Prostate gland (tissue), 2 donors: ENCODE results near the gene RPS18. TPM values are rescaled to one million over a fixed set of nuclear protein-coding genes. Genes with fewer than 3 reads are reported as not detected.

Experiments
- DNase-seq: peaks from one replicate; pipeline ENCODE4 v3.0.0-alpha.2; 2019; ENCODE audit warnings: low spot score
- H3K27ac ChIP-seq, 2 donors: fragments of 200-600 bp; sonication (generic); 2 replicates each; pipeline ENCODE4 v1.5.1; 2017 to 2019
- H3K27me3 ChIP-seq: fragments of 200-600 bp; sonication (generic); replicated peaks from 2 replicates; pipeline ENCODE4 v1.5.1; 2019; ENCODE audit not compliant: insufficient read depth
- H3K36me3 ChIP-seq, 2 donors: fragments of 200-600 bp; sonication (generic); 1 replicate in 1 of 2; 2 replicates in 1 of 2; pipeline versions ENCODE4 v1.5.1 to v1.8.1; 2017 to 2019
- H3K4me1 ChIP-seq: fragments of 200-600 bp; sonication (generic); replicated peaks from 2 replicates; pipeline ENCODE4 v1.5.1; 2019
- H3K4me3 ChIP-seq, 2 donors: fragments of 200-600 bp; sonication (generic); 2 replicates each; pipeline ENCODE4 v1.5.1; 2017 to 2019
- H3K9me3 ChIP-seq: fragments of 200-600 bp; sonication (generic); 2 replicates; pipeline ENCODE4 v1.5.1; 2017
- POLR2A ChIP-seq: fragments of 450-650 bp; IDR thresholded peaks from one replicate; pipeline ENCODE4 v1.6.1; 2016; ENCODE audit warnings: antibody characterized with exemption, mild to moderate bottlenecking
- POLR2AphosphoS5 ChIP-seq: sonication (generic); formaldehyde crosslinking; IDR thresholded peaks from one replicate; pipeline ENCODE4 v1.6.1; 2017; ENCODE audit warnings: antibody characterized with exemption
- whole genome bisulfite sequencing: methylation state at CpG from one replicate; pipeline ENCODE4 v1.1.5; 2018; 5-methylcytosine and 5-hydroxymethylcytosine counted together
- intact Hi-C: fragments of 100-400 bp; cut with DNase I; formaldehyde crosslinking; loops from one replicate; pipeline ENCODE4 v1.14.2; 2022
- total RNA-seq, 2 donors: library from RNA; depleted of rRNA; stranded (reverse); fragments of >200 nt; gene quantifications; one replicate each; pipeline ENCODE4 v1.1.0, GENCODE V29; 2016
- TF ChIP-seq, protein P1 (sequence below), 4 experiments: fragments of 200-600 bp in 2 of 4; fragments of 450-650 bp in 2 of 4; sonication (generic) in 2 of 4; IDR thresholded peaks; 1 replicate in 3 of 4; 2 replicates in 1 of 4; pipeline ENCODE4 v1.5.1; 2016 to 2019; ENCODE audit warnings: antibody characterized with exemption in 4 of 4, mild to moderate bottlenecking in 2 of 4, moderate library complexity in 2 of 4

Gene RPS18
- total RNA-seq, 2 donors from 2014 or later, result 1,990 to 4,594 TPM

DNA sequence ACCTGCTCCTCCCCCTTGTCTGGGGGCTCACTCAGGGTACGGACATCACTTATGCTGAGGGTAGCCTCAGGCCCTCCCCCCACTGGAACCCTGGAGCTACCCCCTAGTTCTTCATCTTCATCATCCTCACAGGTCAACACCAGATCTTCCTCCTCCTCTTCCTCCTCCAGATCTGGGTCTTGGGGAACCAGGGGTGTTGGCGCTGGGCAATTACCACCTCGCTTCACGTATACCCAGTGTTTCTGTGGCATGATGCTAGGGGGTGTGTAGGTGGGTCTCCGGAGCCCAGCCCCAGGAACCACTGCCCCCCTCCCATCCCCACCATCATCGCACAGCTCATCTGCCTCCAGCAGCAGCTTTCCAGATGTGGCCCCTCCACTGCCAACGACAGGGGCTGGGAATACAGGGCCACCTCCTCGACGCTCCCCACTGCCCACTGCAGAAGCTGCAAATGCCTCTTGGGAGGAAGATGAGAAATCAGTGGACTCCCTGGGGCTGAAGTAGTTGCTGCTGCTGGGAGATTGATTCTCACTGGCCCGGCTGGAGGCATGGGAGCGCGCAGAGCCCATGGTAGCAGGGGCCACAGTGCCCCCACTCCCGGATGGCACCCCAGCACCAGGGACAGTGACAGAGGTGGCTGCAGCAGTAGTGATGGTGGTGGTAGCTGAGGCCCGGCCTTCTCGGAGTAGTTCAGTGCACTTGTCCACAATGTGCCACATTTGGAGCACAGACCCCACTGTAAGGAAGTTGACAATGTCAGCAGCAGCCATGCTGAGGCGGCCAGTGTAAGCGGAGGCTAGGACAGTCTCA is 44.1 kb downstream of the RPS18 start:
- H3K4me3 ChIP-seq, result no peak overlapping the region
- peaks cover 8% of the 10 kb centered on the region for H3K4me1 ChIP-seq
- TF ChIP-seq POLR2A (no peak), POLR2AphosphoS5 (no peak)
- TF ChIP-seq, protein P1, sequence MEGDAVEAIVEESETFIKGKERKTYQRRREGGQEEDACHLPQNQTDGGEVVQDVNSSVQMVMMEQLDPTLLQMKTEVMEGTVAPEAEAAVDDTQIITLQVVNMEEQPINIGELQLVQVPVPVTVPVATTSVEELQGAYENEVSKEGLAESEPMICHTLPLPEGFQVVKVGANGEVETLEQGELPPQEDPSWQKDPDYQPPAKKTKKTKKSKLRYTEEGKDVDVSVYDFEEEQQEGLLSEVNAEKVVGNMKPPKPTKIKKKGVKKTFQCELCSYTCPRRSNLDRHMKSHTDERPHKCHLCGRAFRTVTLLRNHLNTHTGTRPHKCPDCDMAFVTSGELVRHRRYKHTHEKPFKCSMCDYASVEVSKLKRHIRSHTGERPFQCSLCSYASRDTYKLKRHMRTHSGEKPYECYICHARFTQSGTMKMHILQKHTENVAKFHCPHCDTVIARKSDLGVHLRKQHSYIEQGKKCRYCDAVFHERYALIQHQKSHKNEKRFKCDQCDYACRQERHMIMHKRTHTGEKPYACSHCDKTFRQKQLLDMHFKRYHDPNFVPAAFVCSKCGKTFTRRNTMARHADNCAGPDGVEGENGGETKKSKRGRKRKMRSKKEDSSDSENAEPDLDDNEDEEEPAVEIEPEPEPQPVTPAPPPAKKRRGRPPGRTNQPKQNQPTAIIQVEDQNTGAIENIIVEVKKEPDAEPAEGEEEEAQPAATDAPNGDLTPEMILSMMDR (IDR thresholded peaks at IDR 0.05), result no peak
- no peaks in the 10 kb centered on the region for H3K9me3 ChIP-seq
- peak overlapping the region in 1 of 2 donors; percentile 99 for H3K27ac ChIP-seq
- no peak for DNase-seq
- 83% methylated on average over 17 of the region's 17 CpGs for WGBS
- intact Hi-C loops, result loop anchor here (5.0 kb wide), 1 partner anchor 96 kb away; the partner anchor contains the start of gene PHF1
- peaks cover 3 to 5% of the 10 kb centered on the region in 2 donors for H3K36me3 ChIP-seq
- H3K27me3 ChIP-seq, result no peaks in the 10 kb centered on the region

DNA sequence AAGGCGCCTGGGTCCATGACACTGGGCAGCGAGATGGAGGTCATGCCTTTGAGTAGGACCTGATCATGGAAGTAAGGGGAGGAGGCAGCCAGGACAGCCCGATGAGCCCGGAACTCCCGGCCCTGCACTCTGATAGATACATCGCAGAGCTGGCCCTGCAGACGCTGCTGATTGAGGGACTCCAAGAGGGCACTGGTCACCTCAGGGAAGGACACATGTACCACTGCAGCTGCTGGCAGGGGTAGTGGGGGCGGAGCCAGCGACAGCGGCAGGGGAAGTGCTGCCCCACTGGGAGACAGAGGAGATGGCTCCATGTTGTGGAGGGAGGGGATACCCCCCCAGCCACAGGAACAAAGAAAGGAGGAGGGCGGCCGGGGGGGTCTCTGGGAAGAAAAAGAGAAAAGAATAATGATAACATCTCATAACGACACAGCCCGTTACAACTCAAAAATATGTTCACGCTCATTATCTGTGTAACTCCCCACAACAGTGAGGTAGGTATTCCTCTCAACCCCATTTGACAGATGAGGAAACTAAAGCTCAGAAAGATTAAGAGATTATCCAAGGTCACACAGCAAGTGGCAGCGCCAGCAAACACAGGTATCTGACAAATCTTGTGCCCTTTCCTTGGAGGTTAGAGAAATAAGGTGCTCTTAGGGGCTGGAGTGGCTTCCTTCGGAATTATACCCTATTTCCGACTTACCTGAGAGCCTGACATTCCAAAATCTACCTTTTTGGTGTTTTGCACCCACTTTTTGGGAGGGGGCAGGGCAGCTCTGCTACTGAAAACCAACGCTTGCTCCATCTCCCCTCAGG is 44.9 kb downstream of the RPS18 start:
- WGBS, result 73% methylated on average over 19 of the region's 19 CpGs
- intact Hi-C loops, result loop anchor here (5.0 kb wide), 1 partner anchor 95 kb away; the partner anchor contains the start of gene PHF1
- H3K4me1 ChIP-seq, result peaks cover 15% of the 10 kb centered on the region
- H3K27ac ChIP-seq, result peak overlapping the region; percentile 88 to 99
- peak overlapping the region; percentile 43 to 44 for H3K4me3 ChIP-seq
- no peaks in the 10 kb centered on the region for H3K9me3 ChIP-seq
- H3K36me3 ChIP-seq, result peaks cover 3 to 5% of the 10 kb centered on the region in 2 donors
- no peak for DNase-seq
- H3K27me3 ChIP-seq, result no peaks in the 10 kb centered on the region
- TF ChIP-seq POLR2AphosphoS5, result no peak
- no peak for TF ChIP-seq POLR2A
- TF ChIP-seq, protein P1 (IDR thresholded peaks at IDR 0.05), result no peak

DNA sequence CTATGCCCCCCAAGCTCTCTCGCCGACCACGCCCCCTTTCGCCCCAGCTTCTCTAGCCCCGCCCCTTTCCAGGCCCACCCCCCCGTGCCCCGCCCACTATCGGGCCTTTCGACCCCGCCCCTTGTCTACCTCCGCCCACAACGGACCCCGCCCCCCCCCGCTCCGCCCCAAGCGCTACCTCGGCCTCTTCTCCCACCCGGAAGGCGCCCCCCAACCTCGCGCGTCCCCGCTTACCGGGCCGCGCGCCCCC is 45.5 kb downstream of the RPS18 start:
- Histone ChIP-seq H3K9me3 (no peaks in the 10 kb centered on the region), H3K4me1 (peaks cover 18% of the 10 kb centered on the region), H3K27me3 (no peaks in the 10 kb centered on the region), H3K4me3 (peak overlapping the region; percentile 43 to 44), H3K27ac (peak overlapping the region; percentile 88 to 90), H3K36me3 (peaks cover 3 to 5% of the 10 kb centered on the region in 2 donors)
- DNase-seq, result no peak
- intact Hi-C loops, result loop anchor here (5.0 kb wide), 1 partner anchor 95 kb away; the partner anchor contains the start of gene PHF1
- WGBS, result 0% methylated on average over 8 of the region's 27 CpGs
- TF ChIP-seq POLR2A, result no peak
- TF ChIP-seq, protein P1 (IDR thresholded peaks at IDR 0.05), result no peak
- TF ChIP-seq POLR2AphosphoS5, result no peak

DNA sequence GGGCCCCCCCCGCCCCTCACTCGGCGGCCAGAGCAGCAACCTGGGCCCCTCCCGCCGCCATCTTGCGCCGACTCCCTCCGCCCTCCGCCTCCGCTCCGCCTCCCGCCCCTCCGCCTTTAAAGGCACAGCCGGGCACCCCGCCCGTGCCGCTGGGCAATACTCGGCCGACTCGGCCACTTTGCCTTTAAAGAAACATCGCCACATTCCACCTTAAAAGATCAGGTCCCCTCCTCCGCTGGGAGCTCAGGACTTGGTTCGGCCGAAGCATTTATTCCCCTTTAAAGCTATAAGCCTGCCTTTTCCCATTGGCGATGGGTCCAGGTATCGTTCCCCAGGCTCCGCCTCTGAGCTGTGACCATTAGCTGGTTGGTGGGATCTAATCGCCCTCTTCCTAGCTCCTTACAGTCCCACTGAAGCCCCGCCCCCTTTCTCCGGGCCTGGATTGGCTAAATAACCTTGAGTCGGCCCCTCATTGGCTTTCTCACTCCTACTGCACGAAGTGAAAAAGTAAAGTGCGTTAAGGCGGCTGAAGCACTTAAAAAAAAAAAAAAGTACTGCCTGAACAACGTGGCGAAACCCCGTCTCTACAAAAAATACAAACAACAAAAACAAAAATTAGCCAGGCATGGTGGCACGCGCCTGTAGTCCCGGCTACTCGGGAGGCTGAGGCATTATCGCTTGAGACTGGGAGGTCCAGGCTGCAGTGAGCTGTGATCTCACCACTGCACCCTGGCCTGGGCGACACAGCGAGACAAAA is 46.0 kb downstream of the RPS18 start, which contains the start of gene ZBTB22:
Gene ZBTB22 (minus strand): TSS at position 76 of the 757 bp plus-strand sequence. CDS start 828 bp downstream, outside the sequence.
- H3K4me3 ChIP-seq, result peak within 1 kb of the TSS; percentile 43 to 44
- DNase-seq, result peak; percentile 99
- no peaks in the 10 kb centered on the region for H3K27me3 ChIP-seq
- peaks cover 3 to 5% of the 10 kb centered on the region in 2 donors for H3K36me3 ChIP-seq
- intact Hi-C loops, result loop anchor here (5.0 kb wide), 1 partner anchor 94 kb away; the partner anchor contains the start of gene PHF1
- peaks cover 18% of the 10 kb centered on the region for H3K4me1 ChIP-seq
- no peaks in the 10 kb centered on the region for H3K9me3 ChIP-seq
- 1% methylated on average over 38 of the region's 44 CpGs for WGBS
- TF ChIP-seq POLR2AphosphoS5, result peak; percentile 94
- peak; percentile 43 for TF ChIP-seq POLR2A
- TF ChIP-seq, protein P1 (IDR thresholded peaks at IDR 0.05), result peak in 2 of 4 experiments; percentile 16 to 32
- peak within 1 kb of the TSS; percentile 88 to 99 for H3K27ac ChIP-seq
